ENCODE measurements around the gene LRRC66. TPM values are rescaled to one million over a fixed set of nuclear protein-coding genes. Genes with fewer than 3 reads are reported as not detected.

The LRRC66 gene
- polyA plus RNA-seq, 1 experiment, result 0.22 TPM

- Histone ChIP-seq H3K4me3 (ENCODE audit: low read depth, low read length) (no peak overlapping the region), H3K27me3 (ENCODE audit: control insufficient read depth, insufficient read depth, low read length) (peaks cover 3% of the 10 kb centered on the region), H3K27ac (ENCODE audit: low read depth, low read length) (no peak overlapping the region), H3K9me3 (ENCODE audit: control insufficient read depth, insufficient read depth, low read length) (no peaks in the 10 kb centered on the region)
- TF ChIP-seq CTCF (IDR thresholded peaks at IDR 0.05; ENCODE audit: low read depth, low read length), result no peak
- ChIA-PET POLR2A (no interaction called here), CTCF (no interaction called here)
- no peak for DNase-seq (ENCODE audit: low read depth, low spot score)
Observed at GRCh38 chr4:51960486-51960885, 59.7 kb downstream of the LRRC66 start.

GRCh38 chr4:51958199-51958968 is 61.8 kb downstream of the LRRC66 start:
- POLR2A ChIA-PET, result no interaction called here

More at GRCh38 chr4:51958199-51958968, 61.8 kb downstream of the LRRC66 start:
- TF ChIP-seq CTCF (IDR thresholded peaks at IDR 0.05; ENCODE audit: low read depth, low read length), result no peak
- Histone ChIP-seq H3K27me3 (ENCODE audit: control insufficient read depth, insufficient read depth, low read length) (peaks cover 3% of the 10 kb centered on the region), H3K9me3 (ENCODE audit: control insufficient read depth, insufficient read depth, low read length) (no peaks in the 10 kb centered on the region), H3K4me3 (ENCODE audit: low read depth, low read length) (no peak overlapping the region), H3K27ac (ENCODE audit: low read depth, low read length) (no peak overlapping the region)
- no peak for DNase-seq (ENCODE audit: low read depth, low spot score)
- CTCF ChIA-PET, result no interaction called here

Small RNA genes within 50 kb of the gene (small RNA-seq; reads per million reads assigned to genes)
- gene AC104784.1 (ENCODE audit: insufficient read length, low read depth), result not detected

Other genes with a start within 250 kb of the LRRC66 start
- 55.7 and 67.2 TPM in 2 replicates for gene DCUN1D4, start 177.2 kb downstream of the LRRC66 start, polyA plus RNA-seq (2011; rRNA removed)
- 38.7 and 47.7 TPM in 2 replicates for gene SGCB, start 17.9 kb upstream of the LRRC66 start, polyA plus RNA-seq (2011; rRNA removed)
- gene SPATA18, start 30.9 kb upstream of the LRRC66 start, polyA plus RNA-seq (2011; rRNA removed), result 9.7 and 12.7 TPM in 2 replicates

Measured in AG04450 (cell line).